ENCODE results near the gene GGT5.
"Not testable (repeated sequence)": the region's sequence is repeated elsewhere in the genome, so short reads cannot be mapped to it uniquely, and the experiment has no call there.

GGT5 gene

GRCh38 chr22:24259459-24259858 lies 14.6 kb upstream of the GGT5 start:
- peak in 3 of 4 experiments; percentile 14 to 55 (median 18) for DNase-seq

GRCh38 chr22:24256736-24257135 lies 11.9 kb upstream of the GGT5 start:
- not testable (repeated sequence) for DNase-seq

DNA sequence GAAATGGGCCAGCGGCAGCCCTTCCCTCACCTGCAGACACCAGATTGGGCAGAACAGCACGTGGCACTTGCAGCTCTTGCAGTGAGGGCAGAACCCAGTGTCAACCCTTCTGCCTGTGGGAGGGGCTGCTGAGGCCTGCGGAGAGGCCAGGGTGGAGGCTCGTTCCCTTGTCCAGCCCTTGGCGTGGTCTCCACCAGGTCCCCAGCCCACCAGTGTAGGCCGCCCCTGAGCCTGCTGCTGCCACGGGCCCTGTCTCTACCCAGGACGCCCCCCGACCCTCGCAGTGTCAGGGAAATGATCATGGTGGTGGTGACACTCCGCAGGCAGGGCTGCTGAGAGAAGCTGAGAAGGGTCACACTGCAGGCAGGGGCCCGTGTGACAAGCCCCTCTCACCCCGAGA lies 11.3 kb upstream of the GGT5 start:
- DNase-seq = not testable (repeated sequence)

DNA sequence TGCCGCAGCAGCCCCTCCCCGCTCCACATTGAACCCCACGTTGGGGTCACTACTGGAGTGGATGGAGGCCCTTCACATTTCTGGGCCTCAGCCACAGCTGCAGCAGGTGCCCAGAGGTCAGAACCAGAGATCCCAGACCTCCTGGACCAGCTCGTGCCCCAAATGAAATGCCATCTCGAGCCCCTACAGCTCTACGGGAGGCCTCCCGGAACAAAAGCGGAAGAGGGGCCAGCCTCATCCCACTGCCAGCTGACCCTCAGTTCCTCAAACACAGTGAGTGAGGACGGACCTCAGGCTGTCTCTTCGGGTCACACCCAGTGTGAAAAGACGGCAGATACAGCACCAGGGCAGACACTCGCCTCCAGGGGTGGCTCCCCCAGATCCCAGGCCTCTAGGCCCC lies 8.2 kb upstream of the GGT5 start:
- not testable (repeated sequence) for DNase-seq

DNA sequence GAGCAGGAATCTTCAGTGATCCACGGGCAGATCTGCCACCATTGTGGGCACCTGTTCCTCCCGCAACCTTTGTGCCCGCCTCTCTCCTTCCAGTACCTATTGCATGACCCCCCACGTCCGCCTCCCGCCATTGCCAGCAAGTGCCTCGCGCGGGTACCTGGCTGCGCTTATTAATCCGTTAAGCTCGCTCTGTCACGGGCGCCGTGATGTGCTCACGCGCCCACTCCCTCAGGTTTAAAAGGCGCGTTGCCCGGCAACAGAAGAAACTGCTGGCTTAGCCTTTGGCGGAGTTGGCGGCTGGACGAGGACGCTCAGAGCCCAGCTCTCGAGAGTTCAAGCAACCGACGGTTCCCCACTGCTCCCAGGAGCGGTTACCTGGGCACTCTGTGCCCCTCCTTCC lies 6.4 kb upstream of the GGT5 start:
- DNase-seq = not testable (repeated sequence)

GRCh38 chr22:24249413-24249812 lies 4.5 kb upstream of the GGT5 start:
- not testable (repeated sequence) for DNase-seq

DNA sequence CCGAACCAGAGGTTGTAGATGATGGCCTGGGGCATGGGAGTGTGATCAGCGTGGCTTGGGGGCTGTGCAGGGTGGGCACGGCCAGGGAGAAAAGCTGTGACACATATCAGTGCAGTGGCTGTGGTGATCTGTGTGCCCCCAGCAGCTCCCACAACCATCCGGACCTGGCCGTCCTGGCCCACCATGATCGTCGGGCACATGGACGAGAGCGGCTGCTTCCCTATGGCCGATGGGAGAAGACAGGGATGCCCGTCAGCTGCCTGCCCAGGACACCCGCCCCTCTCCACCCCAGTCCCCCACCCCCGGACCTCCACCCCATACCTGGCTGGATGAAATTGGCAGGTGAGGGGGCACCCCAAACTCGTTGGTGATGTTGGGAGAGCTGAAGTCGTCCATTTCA lies 3.7 kb upstream of the GGT5 start:
- DNase-seq = not testable (repeated sequence)

DNA sequence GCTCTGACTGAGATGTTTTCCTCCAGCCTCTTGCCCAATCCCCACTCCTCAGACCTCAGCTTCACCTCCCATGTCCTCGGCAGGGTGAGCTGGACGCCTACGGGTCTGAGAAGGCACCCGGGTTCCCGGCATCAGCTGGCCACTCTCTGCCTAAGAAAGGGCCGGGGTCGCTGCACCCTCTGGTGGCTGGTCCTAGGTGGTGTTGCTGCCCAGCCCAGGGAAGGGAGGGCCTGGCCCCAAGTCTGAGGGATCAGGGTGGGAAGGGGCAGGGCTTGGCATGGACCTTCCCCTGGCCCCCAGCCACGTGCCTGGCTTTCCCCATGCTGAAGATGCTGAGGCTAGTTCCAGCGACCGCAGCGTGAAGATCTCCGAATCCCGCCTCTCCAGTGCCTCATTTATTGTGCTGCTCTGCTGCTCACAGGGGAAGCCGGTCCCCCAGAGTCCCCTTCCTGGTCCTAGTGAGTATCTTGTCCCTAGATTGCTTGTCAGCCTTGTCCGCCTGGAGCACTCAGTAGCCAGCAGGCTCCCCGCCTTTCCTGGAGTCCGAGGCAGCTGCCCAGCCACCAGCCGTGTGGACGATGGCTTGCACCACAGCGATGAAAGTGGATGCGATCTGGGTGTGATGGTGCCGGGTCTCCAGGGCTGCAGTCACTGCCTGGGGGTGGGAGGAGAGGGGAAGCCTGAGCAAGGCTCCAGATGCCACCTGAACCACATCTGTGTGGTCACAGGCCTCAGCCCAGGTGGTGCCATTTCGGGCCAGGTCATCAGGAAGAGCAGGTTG lies 2.9 kb upstream of the GGT5 start:
- peak in 2 of 4 experiments; percentile 16 to 34 for DNase-seq

DNA sequence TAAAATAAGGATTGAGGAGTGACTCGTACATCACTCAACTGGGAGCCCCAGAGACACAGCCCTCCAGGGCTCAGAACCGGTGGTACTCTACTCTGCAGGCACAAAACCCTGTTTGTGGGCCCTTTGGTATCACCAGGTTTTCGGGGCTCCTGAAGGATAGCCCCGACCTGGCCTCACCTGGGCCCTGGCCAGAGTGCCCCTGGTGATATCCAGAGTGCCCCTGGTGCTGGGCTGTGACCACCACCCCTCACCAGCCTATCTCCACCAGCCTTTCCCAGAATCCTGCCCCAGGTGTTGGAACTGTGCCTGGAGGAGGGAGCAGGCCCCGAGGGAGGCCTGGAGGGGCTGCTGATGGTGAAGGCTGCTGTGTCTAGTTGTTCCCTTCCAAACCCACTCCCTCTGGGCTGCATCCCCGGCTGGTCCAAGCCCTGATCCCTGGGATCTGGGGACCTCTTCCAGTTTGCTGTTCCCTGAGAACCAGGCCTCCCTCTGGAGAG lies 2.2 kb upstream of the GGT5 start:
- DNase-seq = no peak

- DNase-seq = not testable (repeated sequence)
Measured at GRCh38 chr22:24245584-24246561, 991 bp upstream of the GGT5 start.

- DNase-seq = no peak
Measured at GRCh38 chr22:24244144-24244787, 616 bp downstream of the GGT5 start.

DNA sequence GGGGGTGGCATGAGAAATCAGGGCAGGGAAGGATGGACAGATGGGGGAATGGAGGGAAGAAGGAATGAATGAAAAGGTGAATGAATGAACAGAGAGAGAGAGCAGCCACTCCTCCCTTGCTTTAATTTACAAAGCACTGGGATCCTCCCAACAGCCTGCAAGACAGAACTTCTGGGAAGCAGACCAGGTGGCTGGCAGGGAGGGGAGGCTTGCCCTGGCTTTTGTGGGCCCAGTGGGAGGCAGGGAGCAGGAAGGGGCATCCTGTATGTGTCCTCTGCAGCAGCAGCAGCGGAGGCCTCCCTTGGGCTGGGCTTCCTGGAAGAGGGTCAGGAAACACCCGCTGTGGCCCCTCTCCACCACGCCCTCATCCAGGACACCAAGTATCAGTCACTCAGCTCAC lies 1.5 kb downstream of the GGT5 start:
- DNase-seq = not testable (repeated sequence)

- DNase-seq = not testable (repeated sequence)
Measured at GRCh38 chr22:24240985-24241692, 3.7 kb downstream of the GGT5 start.

GRCh38 chr22:24240381-24240780 lies 4.5 kb downstream of the GGT5 start:
- no peak for DNase-seq

- not testable (repeated sequence) for DNase-seq
Measured at GRCh38 chr22:24238101-24238694, 6.7 kb downstream of the GGT5 start.

- no peak for DNase-seq
Measured at GRCh38 chr22:24236656-24237055, 8.2 kb downstream of the GGT5 start.

DNA sequence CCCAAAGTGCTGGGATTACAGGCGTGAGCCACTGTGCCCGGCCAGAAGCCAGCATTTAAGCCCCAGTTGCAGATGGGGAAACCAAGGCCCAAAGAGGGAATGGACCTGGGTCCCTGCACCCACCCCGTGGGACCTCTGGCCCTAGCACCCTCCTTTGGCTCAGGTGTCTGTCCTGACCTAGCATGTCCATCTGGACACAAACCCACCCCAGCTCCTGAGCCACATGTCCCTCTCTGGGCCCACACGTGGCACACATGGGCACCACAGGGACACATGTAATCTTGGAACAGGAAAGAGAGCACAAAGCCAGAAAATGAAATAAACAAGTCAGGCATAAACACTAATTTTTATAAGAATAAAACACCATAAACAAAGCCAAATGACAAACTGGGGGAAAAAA lies 9.6 kb downstream of the GGT5 start:
- no peak for DNase-seq

DNA sequence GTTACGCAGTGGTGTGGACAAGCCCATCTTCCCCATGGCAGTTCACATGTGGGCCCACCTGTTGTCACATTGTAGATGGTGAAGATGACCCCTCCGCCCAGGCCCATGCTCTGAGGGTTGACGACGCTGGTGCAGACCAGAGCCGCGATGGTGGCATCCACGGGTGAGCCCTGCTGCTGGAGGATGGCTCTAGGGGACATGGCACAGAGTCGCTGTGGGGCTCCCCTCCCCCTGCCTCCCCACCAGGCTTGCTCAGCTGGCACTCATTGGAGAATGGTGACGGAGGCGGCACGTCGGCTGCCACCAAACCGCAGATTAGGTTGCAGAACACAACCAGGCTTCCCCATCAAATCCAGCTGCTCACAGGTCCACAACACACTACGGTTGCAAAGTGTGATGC lies 11.1 kb downstream of the GGT5 start:
- DNase-seq = no peak

- no peak for DNase-seq
Measured at GRCh38 chr22:24233235-24233634, 11.6 kb downstream of the GGT5 start.

DNA sequence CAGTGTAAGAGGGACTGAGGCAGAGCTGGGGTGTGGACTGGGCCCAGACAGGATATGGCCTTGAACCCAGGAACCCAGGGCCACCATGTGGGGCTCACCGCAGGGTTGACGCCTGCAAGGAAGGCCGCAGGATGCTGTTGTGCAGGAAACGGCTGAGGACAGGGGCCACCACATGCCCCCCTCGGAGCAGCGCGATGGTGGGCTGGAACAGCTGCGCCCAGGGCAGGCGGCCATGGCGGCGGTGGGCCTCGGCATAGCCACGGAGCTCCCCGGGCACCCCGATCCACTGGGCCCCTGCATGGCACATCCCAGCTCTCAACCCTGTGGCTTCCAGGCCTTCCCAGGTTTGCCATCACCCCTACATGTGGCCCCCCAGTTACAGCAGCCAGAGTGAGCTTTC lies 12.2 kb downstream of the GGT5 start:
- DNase-seq = no peak

GRCh38 chr22:24232124-24232523 lies 12.8 kb downstream of the GGT5 start:
- DNase-seq = no peak

DNA sequence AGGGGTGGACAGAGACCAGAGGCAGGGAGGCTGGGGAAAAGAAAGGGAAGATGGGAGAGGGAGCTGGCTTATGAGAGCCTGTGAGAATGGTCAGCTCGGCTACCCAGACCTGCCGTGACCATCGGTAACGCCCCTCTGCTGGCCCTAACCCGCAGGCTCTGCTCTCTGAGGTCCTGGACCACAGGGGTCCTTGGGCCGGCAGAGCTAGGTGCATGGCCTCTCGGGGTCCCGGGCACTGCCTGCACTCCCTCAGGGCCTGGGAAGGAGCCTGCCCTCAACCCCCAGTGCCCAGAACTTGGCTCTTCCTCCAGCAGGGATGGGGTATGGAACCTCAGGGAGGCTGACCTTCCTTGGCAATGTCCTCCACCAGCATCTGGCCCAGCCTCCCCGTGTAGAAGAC lies 13.2 kb downstream of the GGT5 start:
- no peak for DNase-seq
